Caki2 (cell line): ENCODE data around the gene SLC34A3. TPM values are rescaled to one million over a fixed set of nuclear protein-coding genes. Genes with fewer than 3 reads are reported as not detected.

ENCODE experiments used
- DNase-seq: peaks from one replicate; pipeline ENCODE4 v3.0.0-alpha.2; 2015; ENCODE audit warnings: low read depth
- in situ Hi-C: cut with HindIII; loops from 2 replicates; pipeline ENCODE4 v1.10.0; 2016; ENCODE audit warnings: low sequenced_read_pairs, low pct_unique_long_range_greater_than_20kb, mixed read lengths
- total RNA-seq: library from RNA; depleted of rRNA; stranded (reverse); fragments of >200 nt; shearing (Covaris generic); gene quantifications from 2 replicates; pipeline ENCODE4 v1.2.3, GENCODE V29; 2014; ENCODE audit warnings: low replicate concordance

Gene SLC34A3
- total RNA-seq, 1 experiment from 2014 or later = not detected

DNA sequence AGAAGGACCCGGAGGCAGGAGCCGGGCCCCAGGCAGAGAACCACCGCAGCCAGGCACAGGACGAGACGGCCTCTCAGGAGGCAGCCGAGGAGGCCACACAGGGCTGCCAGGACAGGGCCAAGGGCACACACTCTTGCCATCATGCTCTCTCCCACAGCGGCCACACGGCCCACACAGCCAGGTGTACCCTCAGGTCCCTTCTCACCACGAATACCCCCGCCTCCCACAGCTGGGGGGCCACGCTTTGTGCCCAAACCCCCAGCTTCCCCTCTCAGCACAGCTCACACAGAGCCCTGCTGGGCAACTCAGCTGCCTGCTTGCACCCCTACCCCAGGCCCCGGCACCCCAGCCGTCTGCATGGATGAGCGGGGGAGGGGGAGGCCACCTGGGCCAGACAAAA is 36.9 kb upstream of the SLC34A3 start:
- DNase-seq = no peak
- in situ Hi-C loops = no loop called here

DNA sequence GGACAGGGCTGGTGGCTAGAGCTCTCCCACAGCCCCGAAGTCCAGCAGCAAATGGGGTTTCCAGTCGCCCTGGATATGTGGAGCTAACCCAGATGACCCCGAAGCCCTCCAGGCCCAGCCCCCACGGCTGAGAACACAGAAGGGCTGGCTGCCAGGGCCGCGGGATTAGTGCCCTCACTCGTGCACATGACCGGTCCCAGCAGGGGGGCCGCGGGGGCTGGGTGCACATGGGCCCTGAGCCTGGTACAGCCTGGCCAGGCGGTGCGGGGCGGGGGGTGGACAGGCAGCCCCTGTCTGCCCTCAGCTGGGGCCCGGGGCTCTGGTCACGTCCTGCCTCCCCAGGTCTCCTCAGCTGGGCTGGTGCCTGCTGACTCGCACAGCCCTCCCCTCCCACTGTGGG is 36.3 kb upstream of the SLC34A3 start:
- in situ Hi-C loops = no loop called here
- no peak for DNase-seq

DNA sequence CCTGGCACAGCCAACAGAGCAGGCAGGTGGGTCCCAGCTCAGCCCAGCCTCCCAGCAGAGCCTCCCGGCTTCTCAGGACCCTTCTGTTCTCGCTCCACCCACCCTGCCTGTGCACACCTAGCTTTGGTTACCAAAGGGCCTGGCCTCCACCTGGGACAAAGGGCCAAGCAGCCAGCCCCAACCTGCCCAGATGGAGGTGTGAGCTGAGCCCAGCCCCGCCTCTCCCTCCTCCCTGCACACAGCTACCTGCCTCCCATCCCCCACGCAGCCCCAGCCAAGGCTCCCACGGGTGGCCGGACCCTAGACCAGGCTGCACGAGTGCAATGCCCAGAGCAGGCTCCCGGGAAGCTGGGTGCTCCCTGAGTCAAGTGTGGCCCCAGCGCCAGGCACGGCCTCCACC is 35.8 kb upstream of the SLC34A3 start:
- in situ Hi-C loops = no loop called here
- no peak for DNase-seq

DNA sequence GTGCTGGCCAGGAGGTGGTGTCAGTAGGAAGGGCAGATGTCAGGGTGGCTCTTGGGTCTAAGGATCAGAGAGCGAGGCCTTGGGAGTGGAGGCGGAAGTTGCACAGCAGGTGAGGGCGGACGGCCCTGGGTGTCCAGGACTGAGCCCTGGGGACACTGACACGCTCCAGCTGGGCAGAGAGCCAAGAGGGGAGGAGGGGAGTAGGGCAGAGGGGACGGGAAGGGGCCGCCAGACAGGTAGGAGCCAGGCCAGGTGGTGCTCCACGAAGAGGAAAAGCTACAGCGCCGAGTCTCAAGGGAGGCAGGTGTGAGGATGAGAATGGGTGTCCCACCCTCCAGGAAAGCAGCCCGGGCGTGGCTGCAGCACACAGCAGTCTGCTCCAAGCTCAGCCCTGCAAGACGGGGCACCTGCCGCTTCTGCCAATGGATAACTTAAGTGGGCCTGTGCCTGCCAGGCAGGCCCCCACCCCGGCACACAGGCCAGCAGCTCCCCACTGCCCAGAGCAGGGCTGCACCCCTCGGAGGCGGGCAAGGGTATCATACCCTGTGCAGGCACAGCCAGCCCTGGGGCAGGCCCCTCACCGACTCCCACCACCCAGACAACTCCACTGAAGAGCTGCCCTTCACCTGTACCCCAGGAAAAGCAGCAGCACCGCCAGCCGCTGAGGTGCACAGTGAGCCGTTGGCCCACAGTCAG is 35.0 kb upstream of the SLC34A3 start:
- DNase-seq = no peak
- in situ Hi-C loops = no loop called here

DNA sequence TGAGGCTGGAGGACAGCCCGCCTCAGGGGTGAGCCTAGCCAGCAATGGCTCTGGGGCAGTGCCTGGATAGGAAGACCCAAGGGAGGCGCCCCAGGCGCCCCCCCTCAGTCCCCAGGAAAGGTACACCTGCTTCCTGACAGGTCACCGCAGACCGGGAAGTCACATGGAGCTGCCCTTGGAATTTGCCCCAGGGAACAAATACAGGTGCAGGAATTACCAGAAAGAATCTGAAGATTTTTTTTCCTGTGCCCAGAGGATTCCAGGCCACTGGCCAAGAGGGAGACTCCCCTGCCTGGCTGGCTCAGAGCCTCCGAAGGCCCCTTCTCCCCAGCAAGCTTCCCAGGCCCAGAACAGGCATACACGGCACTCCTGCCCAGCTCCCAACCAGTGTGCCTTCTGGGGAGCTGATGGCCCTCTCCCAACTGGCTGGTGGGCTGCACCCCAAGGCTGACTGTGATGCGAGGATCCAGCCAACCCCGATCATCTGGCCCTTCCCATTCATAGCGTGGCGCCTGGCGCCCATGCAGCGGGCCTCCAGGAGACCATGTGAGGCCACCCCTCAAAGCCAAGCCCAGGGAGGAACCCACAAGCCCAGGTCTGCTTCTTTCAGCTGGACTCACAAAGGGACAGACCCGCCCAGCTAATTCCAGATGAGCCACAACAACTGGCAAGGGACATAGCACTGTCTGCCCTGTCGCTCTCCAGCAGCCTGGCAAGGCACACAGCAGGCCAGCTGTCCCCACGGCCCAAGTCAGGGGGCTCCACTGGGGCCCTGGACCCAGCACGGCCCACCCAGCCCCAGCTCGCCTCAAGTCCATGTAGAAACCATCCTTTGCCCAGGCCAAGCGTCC is 32.4 kb upstream of the SLC34A3 start:
- no peak for DNase-seq
- in situ Hi-C loops = no loop called here

DNA sequence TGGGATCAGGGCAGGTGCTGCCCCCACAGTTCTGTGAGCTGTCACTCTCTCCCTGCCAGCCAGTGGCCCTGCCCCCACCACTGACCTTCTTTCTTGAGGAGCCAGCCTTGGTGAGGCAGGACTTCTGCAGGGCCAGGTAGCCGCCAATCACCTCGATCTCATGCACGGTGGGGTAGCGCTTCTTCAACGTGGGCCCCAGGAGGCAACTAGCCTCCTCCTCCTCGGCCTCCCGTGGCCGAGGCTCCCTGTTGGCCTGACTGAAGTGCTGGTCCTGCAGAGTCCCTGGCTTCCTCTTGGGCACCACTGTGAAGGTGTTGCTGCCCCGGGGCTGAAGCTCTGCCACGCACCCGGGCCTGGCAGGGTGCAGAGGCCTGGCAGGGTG is 31.8 kb upstream of the SLC34A3 start:
- DNase-seq = no peak
- in situ Hi-C loops = no loop called here

DNA sequence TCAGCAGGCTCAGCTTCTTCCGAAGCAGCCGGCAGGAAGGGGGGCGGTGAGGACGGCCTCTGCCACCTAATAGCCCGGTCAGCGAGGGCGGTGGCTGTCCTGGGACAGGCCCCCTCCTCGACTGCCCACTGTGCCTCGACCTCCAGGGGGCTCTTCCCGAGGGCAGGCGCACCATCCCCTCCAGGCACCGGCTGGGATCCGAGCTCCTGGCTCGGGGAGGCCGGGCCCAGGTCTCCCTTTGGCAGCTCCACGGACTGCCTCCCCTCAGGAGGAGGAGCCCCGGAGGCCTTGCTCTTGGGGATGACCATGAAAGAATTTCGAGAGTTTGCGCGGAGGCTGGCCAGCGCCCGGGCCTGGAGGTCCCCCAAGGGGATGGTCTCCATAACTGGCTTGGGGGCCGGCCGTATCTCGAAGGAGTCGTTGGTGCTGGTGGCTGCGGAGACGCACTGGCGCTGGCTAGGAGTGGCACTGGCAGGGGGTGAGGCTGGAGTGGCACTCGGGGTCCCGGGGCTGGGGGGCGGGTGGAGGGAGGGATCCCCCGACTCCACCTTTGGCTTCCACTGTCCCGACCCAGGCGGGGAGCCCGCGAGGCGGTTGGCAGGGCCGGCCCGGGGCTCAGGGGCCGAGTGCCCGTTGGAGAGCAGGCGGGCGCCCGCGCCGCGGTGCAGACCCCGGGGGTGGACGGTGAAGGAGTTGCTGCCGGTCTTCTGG is 31.1 kb upstream of the SLC34A3 start:
- no peak for DNase-seq
- in situ Hi-C loops = no loop called here

DNA sequence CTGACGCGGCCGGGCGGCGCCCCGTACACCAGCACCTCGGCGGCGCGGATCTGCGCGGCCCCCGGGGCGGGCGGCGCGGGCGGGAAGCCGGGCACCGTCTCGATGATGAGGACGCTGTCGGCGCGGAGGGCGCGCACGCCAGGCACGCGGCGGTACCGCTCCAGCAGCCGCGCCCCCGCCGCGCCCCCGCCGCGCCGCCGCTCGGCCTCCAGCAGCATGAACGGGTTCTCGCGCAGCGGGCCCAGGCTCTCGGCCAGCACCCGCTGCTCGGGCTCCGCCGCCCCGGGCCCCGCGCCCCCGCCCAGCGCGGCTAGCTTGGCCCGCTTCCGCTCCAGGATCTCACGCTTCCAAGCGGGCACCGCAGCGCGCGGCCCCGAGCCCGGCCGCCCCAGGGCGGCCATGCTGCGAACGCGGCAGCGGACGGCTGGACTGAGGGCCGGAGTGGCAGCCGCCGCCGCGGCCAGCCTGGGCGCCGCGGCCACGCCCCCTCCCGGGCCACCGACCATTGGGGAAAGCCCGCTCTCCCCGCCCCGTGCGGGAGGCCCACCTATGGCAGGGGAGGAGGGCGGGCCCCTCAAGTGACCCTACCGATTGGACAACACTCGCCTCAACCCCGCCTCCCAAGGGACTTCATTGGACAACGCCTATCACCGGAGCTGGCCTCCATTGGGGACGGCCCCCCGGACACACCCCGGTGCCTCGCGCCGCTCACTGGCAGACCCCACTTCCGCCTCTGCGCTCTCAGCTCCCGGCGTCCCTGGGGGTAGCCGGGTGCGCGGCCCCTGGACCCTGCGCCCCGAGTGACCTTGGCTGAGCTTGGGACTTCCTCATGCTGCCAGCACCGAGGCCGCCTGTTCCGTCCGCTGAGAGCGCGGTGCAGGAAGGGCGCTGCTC is 30.1 kb upstream of the SLC34A3 start, which contains the start of gene TPRN:
TPRN (minus strand) TSS at position 431 of the 894 bp plus-strand sequence; CDS start at position 401, 30 bp downstream.
- DNase-seq = peak; percentile 99
- in situ Hi-C loops = no loop called here

DNA sequence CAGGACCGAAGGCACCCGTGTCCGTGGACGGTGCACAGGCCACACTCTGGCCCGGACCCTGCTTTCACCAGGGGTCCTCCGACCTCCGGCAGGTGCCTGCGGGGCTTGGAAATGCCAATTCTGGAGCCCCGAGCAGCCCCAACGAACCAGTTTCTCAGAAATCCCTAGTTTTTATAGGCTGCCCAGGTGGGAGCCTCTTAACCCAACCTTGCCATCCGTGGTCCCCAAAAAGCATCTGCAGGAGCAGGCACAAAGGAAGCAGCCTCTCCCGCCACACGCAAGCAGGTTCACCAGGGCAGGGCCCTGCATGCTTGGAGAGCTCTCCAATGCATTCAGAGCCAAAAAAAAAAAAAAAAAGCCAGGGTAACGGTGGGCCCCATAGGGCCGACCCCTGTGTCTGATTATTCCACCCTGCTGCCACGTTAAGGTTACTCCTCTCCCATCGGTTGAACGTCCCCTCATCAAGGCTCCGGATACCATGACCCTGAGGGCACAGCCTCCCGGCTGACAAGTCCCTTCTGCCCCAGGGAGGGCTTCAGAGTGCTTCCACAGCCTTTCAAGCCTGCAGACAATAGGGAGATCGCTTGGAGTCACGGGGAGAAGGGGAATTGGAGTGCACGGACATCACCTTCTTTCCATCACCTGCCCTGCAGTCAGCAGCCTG is 29.4 kb upstream of the SLC34A3 start:
- in situ Hi-C loops = no loop called here
- no peak for DNase-seq

DNA sequence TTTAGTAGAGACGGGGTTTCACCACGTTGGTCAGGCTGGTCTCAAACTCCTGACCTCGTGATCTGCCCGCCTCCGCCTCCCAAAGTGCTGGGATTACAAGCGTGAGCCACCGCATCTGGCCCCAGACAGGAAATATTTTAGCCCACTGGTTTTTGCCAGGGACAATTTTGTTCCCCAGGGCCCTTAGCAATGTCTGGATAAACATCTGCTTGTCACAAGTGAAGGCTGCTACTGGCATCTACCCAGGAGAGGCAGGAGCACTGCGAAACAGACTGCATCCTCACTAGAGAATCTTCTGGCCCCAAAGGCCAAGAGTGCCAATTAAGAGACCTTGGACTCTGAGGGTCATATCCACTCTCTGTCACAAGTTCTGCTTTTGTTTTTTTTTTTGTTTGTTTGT is 27.7 kb upstream of the SLC34A3 start:
- in situ Hi-C loops = no loop called here
- no peak for DNase-seq

DNA sequence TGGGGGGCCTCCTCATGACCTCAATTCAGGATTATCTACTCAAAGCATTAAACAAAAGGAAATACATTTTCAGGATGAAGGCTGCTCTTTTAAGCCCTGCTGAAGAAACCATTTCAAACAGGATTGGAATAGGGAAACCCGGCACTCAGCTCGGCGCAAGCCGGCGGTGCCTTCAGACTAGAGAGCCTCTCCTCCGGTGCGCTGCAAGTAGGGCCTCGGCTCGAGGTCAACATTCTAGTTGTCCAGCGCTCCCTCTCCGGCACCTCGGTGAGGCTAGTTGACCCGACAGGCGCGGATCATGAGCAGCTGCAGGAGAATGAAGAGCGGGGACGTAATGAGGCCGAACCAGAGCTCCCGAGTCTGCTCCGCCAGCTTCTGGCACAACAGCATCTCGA is 26.0 kb upstream of the SLC34A3 start:
- in situ Hi-C loops = no loop called here
- DNase-seq = no peak

DNA sequence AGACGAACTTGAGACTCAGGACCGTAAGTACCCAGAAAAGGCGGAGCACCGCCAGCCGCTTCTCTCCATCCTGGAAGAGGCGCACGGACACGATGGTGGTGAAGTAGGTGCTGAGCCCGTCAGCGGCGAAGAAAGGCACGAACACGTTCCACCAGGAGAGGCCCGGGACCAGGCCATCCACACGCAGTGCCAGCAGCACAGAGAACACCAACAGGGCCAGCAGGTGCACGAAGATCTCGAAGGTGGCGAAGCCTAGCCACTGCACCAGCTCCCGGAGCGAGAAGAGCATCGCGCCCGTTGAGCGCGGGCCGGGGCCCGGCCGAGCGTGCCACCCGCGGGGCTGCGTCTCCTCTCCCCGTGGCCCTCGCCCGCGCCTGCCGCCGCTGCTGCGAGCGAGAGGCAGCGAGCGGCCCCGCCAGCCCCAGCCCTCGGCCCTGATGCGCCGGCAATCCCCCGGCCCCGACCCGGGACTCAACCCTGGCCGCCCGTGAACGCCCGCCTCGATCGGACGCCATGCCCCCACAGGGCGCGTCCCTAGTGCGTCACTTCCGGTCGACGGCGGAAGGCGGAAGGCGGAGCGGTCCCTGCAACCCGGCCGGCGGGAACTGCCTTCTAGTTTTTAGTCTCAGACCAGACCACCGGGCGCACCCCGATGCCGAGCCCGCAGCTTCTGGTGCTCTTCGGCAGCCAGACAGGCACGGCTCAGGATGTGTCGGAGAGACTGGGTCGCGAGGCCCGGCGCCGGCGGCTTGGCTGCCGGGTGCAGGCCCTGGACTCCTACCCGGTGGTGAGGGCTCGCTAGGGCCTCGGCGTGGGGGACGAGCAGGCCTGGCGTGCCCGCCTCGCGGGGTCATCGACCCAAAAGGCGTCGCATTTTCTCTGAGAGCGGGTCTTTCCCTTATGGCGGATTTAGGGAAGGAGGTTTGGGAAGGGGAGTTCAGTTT is 25.3 kb upstream of the SLC34A3 start, which contains the start of the genes NDOR1 and TMEM203:
NDOR1 (plus strand) TSS at position 575 of the 944 bp plus-strand sequence; CDS start at position 653, 78 bp downstream.
TMEM203 (minus strand) TSS at position 523 of the 944 bp plus-strand sequence; CDS start at position 289, 234 bp downstream.
- DNase-seq = peak; percentile 66
- in situ Hi-C loops = no loop called here

DNA sequence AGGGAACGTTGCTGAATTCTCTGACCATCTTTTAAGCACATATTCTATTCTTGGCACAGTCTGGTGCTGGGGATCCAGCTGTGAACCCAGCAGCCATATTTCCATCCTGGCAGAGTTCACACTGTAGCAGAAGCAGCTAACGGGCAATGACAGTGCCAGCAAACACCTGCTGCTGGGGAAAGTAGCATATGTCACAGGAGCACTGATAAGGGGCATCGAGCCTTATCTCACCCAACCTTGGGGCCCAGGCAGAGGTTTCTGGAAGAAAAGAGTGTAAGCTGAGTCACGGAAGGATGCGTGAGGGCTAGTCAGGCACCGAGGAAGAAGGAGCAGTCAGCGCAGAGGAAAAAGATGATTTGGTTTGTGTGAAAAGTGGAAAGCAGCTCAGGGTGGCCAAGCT is 24.1 kb upstream of the SLC34A3 start:
- no peak for DNase-seq
- in situ Hi-C loops = no loop called here

DNA sequence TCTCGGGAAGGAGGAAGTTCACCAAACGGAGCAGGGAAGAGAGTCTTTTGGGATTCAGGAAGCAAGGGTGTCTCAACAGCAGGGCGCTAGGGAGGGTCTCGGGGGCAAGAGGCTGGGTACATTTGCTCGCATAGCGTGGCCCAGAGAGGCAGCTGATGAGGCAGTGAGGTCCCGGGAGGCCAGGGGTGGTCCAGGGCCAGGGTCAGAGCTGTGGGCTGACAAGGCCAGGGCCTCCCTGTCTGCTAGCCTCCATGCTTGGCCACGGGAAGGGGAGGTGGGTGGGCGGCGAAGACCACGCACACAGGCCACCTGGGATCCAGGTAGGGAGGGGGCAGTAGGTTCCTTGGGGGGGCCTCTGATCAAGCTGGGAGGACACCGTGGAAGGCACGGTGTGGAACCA is 19.2 kb upstream of the SLC34A3 start:
- in situ Hi-C loops = no loop called here
- no peak for DNase-seq

DNA sequence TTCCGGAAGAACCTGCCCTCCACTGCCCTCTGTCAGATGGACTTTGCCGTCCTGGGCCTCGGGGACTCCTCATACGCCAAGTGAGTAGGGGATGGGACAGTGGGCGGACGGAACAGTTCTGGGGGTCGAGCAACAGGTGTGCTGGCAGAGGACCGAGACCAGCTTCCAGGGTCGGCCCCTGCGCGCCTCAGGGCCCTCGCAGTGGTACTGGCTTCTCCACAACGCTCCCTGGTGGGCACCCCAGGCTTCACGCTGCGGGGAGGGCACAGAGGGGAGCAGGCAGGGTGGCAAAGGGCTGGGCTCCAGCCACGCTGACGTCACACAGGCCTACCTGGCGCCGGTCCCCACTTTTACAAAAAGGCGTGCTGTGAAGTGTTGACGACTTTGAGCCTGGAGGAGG is 18.2 kb upstream of the SLC34A3 start:
- no peak for DNase-seq
- in situ Hi-C loops = no loop called here
